ENCODE data around the gene PDGFB.

PDGFB gene

GRCh38 chr22:39277142-39277607 lies 32.4 kb upstream of the PDGFB start:
- no peak for DNase-seq (ENCODE audit: low read depth in 2 of 3, low spot score in 2 of 3)

GRCh38 chr22:39276440-39277141 lies 31.8 kb upstream of the PDGFB start:
- no peak for DNase-seq (ENCODE audit: low read depth in 2 of 3, low spot score in 2 of 3)

GRCh38 chr22:39275814-39276439 lies 31.1 kb upstream of the PDGFB start:
- DNase-seq (ENCODE audit: low read depth in 2 of 3, low spot score in 2 of 3): no peak

GRCh38 chr22:39273950-39274887 lies 29.4 kb upstream of the PDGFB start:
- DNase-seq (ENCODE audit: low read depth in 2 of 3, low spot score in 2 of 3): no peak

DNA sequence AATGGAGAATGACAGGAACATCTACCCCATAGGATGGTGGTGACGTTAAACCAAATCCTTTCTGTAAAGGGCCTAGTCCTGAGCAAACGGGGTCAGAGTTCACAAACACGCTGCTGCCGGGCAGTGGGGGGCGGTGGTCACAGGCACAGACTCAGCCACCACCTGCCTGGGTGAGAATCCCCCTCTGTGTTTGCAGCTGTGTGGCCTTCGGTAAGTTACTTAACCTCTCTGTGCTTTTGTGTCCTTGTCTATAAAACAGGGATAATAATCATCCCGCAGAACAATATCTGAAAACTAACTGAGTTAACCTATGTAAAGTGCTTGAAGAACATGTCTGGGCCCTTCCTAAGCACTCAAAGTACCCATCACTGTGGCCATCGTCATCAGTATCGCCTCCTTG lies 26.0 kb upstream of the PDGFB start:
- DNase-seq (ENCODE audit: low read depth in 2 of 3, low spot score in 2 of 3): no peak

DNA sequence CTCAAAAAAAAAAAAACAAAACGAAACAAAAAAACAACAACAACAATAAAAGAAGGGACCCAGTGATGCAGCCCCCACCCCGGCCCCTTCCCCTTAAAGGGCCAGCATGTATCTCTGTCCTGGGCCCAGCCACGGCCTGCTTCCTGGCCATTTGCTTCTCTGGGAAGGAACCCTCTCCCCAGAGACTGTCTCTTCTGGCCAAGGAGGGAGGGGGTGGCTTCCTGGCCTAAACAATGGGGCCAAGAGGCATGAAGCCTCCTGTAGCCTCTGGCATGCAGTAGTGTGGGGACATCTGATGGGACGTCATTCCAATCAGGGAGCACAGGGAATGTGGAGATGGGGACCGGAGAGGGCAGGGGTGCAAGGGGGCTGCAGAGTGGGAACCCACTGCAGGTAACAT lies 25.5 kb upstream of the PDGFB start:
- DNase-seq (ENCODE audit: low read depth in 2 of 3, low spot score in 2 of 3): no peak

DNA sequence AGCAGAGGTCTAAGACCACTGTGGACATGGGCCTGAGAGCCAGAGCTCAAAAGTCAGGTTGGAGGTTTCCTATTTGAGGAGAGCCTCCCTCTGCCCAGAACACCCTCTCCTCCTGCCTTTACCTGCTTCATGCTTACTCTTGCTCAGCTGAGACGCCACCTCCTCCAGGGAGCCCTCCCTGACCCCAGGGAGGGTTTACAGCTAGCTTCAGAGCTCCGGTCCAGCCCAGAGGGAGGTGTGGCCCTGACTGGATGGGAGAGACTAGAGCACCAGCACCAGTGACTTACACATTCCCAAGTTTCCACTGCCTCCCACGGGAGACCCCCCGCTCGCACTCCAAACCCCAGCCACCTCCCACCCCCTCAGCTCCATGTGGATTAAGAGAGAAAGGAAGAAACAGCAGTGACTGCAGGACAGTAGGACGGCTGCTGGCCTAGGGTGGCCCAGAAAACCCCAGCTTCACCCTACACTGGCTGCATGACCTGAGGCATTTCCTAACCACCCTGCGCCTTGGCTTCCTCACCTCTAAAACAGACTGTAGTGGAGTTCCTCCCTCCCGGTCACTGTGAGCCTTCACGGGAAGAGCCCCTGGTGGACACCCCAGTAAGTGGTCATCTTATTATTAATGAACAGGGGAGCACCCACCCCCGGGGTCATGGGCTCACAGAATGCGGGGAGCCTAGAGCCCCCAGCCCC lies 24.5 kb upstream of the PDGFB start:
- no peak for DNase-seq (ENCODE audit: low read depth in 2 of 3, low spot score in 2 of 3)

GRCh38 chr22:39268645-39269044 lies 23.9 kb upstream of the PDGFB start:
- no peak for DNase-seq (ENCODE audit: low read depth in 2 of 3, low spot score in 2 of 3)

- no peak for DNase-seq (ENCODE audit: low read depth in 2 of 3, low spot score in 2 of 3)
Measured at GRCh38 chr22:39267974-39268373, 23.2 kb upstream of the PDGFB start.

- DNase-seq (ENCODE audit: low read depth in 2 of 3, low spot score in 2 of 3): no peak
Measured at GRCh38 chr22:39266398-39267030, 21.7 kb upstream of the PDGFB start.

DNA sequence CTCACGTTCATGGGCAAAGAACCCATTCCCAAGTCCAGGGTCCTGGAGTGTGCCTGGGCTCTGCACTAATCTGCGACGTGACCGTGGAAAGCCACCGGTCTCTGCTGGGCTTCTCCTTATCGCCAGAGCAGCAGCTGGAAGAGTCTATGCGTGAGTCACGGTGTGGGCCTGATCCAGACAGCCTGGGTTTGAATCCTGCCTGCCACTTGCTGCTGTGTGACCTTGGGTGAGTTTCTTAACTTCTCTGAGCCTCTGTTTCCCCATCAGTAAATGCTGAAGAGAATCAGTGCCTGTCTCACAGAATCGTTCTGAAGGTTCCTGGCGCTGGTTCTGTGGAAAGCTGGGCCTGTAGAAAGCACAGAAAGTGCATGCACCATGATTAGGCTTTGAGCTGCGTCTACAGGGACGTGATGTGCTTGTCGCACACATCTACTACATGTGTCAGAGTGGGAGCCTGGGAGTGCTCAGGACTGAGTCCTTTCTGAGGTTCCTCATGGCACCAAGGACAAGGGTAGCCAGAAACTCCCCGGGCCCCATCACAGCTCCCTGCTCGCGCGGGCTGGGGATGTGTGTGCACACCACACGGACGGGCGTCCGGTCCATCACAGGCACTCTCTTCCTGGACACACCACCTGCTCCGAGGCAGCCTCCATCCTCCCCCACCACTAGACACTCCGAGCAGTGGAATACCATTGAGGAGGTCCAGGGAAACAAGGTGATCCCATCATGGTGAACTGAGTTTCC lies 20.5 kb upstream of the PDGFB start:
- no peak for DNase-seq (ENCODE audit: low read depth in 2 of 3, low spot score in 2 of 3)

DNA sequence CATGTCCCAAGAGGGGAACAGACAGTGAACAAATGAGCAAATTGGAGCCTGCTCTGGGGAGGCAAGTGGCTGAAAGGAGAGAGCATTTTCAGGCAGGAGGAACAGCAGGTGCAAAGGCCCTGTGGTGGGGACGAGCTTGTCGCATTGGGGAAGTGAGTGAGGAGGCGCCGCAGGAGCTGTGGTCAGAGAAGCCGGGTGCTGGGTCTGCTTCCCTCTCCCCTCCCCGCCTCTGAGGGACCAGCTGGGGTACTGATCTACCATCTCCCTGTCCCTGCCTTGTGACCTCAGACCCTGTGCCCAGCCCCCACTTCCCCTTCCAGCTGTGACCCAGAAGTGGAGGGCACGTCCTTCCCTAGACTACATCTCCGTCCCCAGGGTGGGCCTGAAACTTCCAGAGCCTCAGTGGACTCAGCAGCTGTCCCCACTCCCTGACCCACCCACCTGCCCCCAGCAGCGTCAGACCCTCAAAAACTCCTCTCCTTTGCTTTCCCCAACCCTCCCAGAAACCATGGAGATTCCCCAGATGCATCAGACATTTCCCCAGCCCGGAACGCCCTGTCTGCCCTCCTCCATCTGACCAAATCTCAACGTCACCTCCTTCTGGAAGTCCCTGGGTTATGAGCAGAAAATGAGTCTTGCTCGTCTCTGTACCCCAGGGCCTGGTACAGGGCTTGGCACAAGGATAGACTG lies 19.7 kb upstream of the PDGFB start:
- no peak for DNase-seq (ENCODE audit: low read depth in 2 of 3, low spot score in 2 of 3)

DNA sequence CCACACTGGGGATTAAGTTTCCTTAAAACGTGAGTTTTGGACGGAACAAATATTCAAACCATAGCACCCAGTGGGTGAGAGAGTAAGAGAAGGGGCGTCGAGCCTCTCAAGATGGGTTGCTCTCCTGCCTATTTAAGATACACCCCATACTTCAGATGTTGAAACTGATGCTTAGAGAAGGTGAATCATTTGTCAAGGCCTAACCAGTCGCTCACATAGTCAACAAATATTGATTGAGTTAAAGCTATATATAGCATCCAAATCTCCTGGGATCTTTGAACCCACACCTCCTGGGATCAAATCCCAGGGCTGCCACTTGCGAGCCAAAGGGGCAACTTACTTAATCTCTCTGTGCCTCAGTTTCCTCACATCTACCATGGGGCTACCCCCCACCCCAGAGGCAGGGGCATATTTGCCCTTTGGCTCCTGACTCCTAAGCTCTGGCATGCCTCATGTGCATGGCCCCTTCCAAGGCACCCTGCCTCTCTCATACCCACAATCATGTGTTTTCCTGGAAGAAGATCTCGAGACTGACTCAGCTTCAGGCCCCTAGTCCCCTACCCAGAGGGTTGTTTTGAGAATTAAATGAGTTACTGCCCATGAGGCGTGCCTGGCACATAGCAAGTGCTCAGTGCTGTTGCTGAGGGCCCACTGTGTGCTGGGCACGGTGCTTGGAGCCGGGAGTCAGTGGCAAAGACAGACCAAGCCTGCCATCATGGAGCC lies 19.0 kb upstream of the PDGFB start:
- no peak for DNase-seq (ENCODE audit: low read depth in 2 of 3, low spot score in 2 of 3)

GRCh38 chr22:39259666-39260065 lies 14.9 kb upstream of the PDGFB start:
- DNase-seq (ENCODE audit: low read depth in 2 of 3, low spot score in 2 of 3): no peak

- no peak for DNase-seq (ENCODE audit: low read depth in 2 of 3, low spot score in 2 of 3)
Measured at GRCh38 chr22:39257901-39258475, 13.2 kb upstream of the PDGFB start.

- DNase-seq (ENCODE audit: low read depth in 2 of 3, low spot score in 2 of 3): no peak
Measured at GRCh38 chr22:39256979-39257378, 12.2 kb upstream of the PDGFB start.

- no peak for DNase-seq (ENCODE audit: low read depth in 2 of 3, low spot score in 2 of 3)
Measured at GRCh38 chr22:39256186-39256552, 11.4 kb upstream of the PDGFB start.

- no peak for DNase-seq (ENCODE audit: low read depth in 2 of 3, low spot score in 2 of 3)
Measured at GRCh38 chr22:39255449-39256185, 10.8 kb upstream of the PDGFB start.
